ENCODE measurements around the gene RNF114.
A peak's percentile ranks its signal among the peaks of the same experiment; 100 is the strongest.
"Not testable (repeated sequence)": the region's sequence is repeated elsewhere in the genome, so short reads cannot be mapped to it uniquely, and the experiment has no call there.

Gene RNF114

DNA sequence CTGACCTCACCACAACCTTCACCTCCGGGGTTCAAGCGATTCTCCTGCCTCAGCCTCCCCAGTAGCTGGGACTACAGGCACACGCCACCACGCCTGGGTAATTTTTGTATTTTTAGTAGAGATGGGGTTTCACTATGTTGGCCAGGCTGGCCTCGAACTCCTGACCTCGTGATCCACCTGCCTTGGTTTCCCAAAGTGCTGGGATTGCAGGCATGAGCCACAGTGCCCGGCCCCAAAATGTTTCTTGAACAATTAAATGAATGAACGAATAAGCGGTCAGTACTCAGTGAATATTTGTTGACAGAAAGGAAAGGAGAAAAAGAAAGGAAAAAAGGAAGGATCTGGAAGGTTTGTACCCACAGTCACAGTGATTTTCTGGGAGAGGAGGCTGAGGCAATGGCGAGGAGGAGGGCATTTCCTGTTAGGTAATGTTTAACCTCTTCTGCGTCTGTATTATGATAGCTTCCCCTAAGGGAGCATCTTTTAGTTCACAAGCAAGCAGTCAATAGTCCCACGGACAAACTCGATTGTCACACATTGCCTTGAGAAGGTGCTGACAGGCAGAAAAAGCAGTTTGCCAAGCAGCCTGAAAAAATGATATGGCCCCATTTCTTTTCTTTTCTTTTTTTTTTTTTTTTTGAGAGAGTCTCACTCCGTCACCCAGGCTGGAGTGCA, 64.5 kb downstream of the RNF114 start:
- H3K27me3 ChIP-seq (ENCODE audit: insufficient read depth, poor library complexity, severe bottlenecking); DNase-seq (ENCODE audit: low read depth in 1 of 2, low spot score in 1 of 2); H3K4me3 ChIP-seq (replicated peaks; ENCODE audit: insufficient read depth, low read length); H3K27ac ChIP-seq (replicated peaks): not testable (repeated sequence)

DNA sequence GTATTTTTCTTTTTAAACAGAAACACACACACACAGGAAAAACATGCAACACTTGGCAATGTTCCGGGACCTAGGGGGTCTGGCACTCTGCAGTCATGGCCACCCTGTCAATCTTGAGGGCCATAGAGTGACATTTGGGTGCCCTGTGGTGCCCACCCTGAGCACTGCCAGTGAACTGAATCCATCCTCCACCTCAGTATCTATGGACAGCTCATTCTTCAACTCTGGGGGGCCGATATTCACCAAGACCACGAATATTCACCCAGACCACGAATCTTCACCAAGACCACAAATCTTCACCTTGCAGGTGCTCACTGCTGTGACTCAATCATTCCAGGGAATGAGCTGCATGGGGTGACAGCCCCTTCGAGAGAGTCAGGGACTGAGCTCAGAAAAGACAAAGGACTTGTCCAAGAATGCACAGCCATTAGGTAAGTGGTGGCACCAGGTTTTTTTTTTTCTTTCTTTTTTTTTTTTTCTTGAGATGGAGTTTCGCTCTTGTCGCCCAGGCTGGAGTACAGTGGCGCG, 65.7 kb downstream of the RNF114 start:
- TF ChIP-seq CTCF (IDR thresholded peaks at IDR 0.05; ENCODE audit: insufficient read depth, low read length) = no peak
- no peak for TF ChIP-seq GABPA (IDR thresholded peaks at IDR 0.05; ENCODE audit: low read depth)
- TF ChIP-seq, protein P1, sequence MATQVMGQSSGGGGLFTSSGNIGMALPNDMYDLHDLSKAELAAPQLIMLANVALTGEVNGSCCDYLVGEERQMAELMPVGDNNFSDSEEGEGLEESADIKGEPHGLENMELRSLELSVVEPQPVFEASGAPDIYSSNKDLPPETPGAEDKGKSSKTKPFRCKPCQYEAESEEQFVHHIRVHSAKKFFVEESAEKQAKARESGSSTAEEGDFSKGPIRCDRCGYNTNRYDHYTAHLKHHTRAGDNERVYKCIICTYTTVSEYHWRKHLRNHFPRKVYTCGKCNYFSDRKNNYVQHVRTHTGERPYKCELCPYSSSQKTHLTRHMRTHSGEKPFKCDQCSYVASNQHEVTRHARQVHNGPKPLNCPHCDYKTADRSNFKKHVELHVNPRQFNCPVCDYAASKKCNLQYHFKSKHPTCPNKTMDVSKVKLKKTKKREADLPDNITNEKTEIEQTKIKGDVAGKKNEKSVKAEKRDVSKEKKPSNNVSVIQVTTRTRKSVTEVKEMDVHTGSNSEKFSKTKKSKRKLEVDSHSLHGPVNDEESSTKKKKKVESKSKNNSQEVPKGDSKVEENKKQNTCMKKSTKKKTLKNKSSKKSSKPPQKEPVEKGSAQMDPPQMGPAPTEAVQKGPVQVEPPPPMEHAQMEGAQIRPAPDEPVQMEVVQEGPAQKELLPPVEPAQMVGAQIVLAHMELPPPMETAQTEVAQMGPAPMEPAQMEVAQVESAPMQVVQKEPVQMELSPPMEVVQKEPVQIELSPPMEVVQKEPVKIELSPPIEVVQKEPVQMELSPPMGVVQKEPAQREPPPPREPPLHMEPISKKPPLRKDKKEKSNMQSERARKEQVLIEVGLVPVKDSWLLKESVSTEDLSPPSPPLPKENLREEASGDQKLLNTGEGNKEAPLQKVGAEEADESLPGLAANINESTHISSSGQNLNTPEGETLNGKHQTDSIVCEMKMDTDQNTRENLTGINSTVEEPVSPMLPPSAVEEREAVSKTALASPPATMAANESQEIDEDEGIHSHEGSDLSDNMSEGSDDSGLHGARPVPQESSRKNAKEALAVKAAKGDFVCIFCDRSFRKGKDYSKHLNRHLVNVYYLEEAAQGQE (IDR thresholded peaks at IDR 0.05; ENCODE audit: insufficient replicate concordance, low read depth) = no peak
- TF ChIP-seq POLR2AphosphoS5 (IDR thresholded peaks at IDR 0.05; ENCODE audit: low read depth) = no peak
- TF ChIP-seq SPI1 (IDR thresholded peaks at IDR 0.05; ENCODE audit: borderline replicate concordance, low read depth) = no peak
- H3K27me3 ChIP-seq (ENCODE audit: insufficient read depth, poor library complexity, severe bottlenecking) = no peaks in the 10 kb centered on the region

GRCh38 chr20:50003253-50003656, 67.1 kb downstream of the RNF114 start:
- DNase-seq (ENCODE audit: low read depth in 1 of 2, low spot score in 1 of 2) = peak; percentile 87 to 95
- TF ChIP-seq POLR2AphosphoS5 (IDR thresholded peaks at IDR 0.05; ENCODE audit: low read depth) = peak; percentile 71
- TF ChIP-seq SPI1 (IDR thresholded peaks at IDR 0.05; ENCODE audit: borderline replicate concordance, low read depth) = peak; percentile 49; the same call in 1 of the 2 replicates
- TF ChIP-seq GABPA (IDR thresholded peaks at IDR 0.05; ENCODE audit: low read depth) = no peak
- Histone ChIP-seq H3K27ac (replicated peaks) (no peak overlapping the region), H3K27me3 (ENCODE audit: insufficient read depth, poor library complexity, severe bottlenecking) (no peaks in the 10 kb centered on the region), H3K4me3 (replicated peaks; ENCODE audit: insufficient read depth, low read length) (no peak overlapping the region)

More for the DNA sequence above, 65.7 kb downstream of the RNF114 start:
- H3K27ac ChIP-seq (replicated peaks) = no peak overlapping the region
- no peak overlapping the region for H3K4me3 ChIP-seq (replicated peaks; ENCODE audit: insufficient read depth, low read length)
- DNase-seq (ENCODE audit: low read depth in 1 of 2, low spot score in 1 of 2) = no peak
